GM15510 (cell line): ENCODE data around the gene CRYAA.
"Not testable (repeated sequence)": the region's sequence is repeated elsewhere in the genome, so short reads cannot be mapped to it uniquely, and the experiment has no call there.

ENCODE experiments used
- POLR2A ChIP-seq: IDR thresholded peaks from 3 replicates; pipeline ENCODE4 v1.6.1; 2011; ENCODE audit warnings: borderline replicate concordance; ENCODE audit not compliant: insufficient read length; ENCODE audit errors: extremely low read depth

CRYAA gene

GRCh38 chr21:43168708-43169107 is at the start of gene CRYAA:
TSS of gene CRYAA (plus strand) at chr21:43169008. CDS start at chr21:43169100, 92 bp downstream.
- not testable (repeated sequence) for TF ChIP-seq POLR2A

- no peak for TF ChIP-seq POLR2A
These were observed 18.9 kb downstream of the CRYAA start for GRCh38 chr21:43187715-43188114.

GRCh38 chr21:43188181-43188580 is 19.4 kb downstream of the CRYAA start:
- no peak for TF ChIP-seq POLR2A

- TF ChIP-seq POLR2A: no peak
These were observed 19.9 kb downstream of the CRYAA start for GRCh38 chr21:43188592-43189210.

- no peak for TF ChIP-seq POLR2A
These were observed 21.1 kb downstream of the CRYAA start for GRCh38 chr21:43189936-43190335.

- TF ChIP-seq POLR2A: no peak
These were observed 21.7 kb downstream of the CRYAA start for GRCh38 chr21:43190544-43190943.

GRCh38 chr21:43190951-43191350 is 22.1 kb downstream of the CRYAA start:
- no peak for TF ChIP-seq POLR2A

- no peak for TF ChIP-seq POLR2A
These were observed 22.7 kb downstream of the CRYAA start for GRCh38 chr21:43191521-43191920.

- TF ChIP-seq POLR2A: no peak
These were observed 23.2 kb downstream of the CRYAA start for GRCh38 chr21:43191971-43192370.

- TF ChIP-seq POLR2A: no peak
These were observed 23.8 kb downstream of the CRYAA start for GRCh38 chr21:43192501-43193081.

GRCh38 chr21:43193088-43193650 is 24.4 kb downstream of the CRYAA start:
- no peak for TF ChIP-seq POLR2A

GRCh38 chr21:43193651-43194302 is 25.0 kb downstream of the CRYAA start:
- no peak for TF ChIP-seq POLR2A

- TF ChIP-seq POLR2A: no peak
These were observed 25.7 kb downstream of the CRYAA start for GRCh38 chr21:43194303-43195120.

- no peak for TF ChIP-seq POLR2A
These were observed 26.6 kb downstream of the CRYAA start for GRCh38 chr21:43195121-43196021.
